Stimulated activated naive CD4-positive, alpha-beta T cell treated with Interleukin-2 at 50 U/mL for 16 hours (primary cell): ENCODE measurements around the gene CABCOCO1.
"Not testable (repeated sequence)": the region's sequence is repeated elsewhere in the genome, so short reads cannot be mapped to it uniquely, and the experiment has no call there.

Source experiments
- DNase-seq: peaks from one replicate; lab custom pipeline; 2025; lab: John Stamatoyannopoulos, UW

Gene CABCOCO1

GRCh38 chr10:61719475-61719874 is 56.7 kb downstream of the CABCOCO1 start:
- DNase-seq = not testable (repeated sequence)

GRCh38 chr10:61719906-61720305 is 57.2 kb downstream of the CABCOCO1 start:
- DNase-seq = no peak

- DNase-seq = no peak
Measured at GRCh38 chr10:61721431-61721830, 58.7 kb downstream of the CABCOCO1 start.

GRCh38 chr10:61725221-61725620 is 62.5 kb downstream of the CABCOCO1 start:
- DNase-seq = not testable (repeated sequence)

- no peak for DNase-seq
Measured at GRCh38 chr10:61729596-61729995, 66.9 kb downstream of the CABCOCO1 start.

GRCh38 chr10:61730671-61731070 is 67.9 kb downstream of the CABCOCO1 start:
- DNase-seq = no peak

- no peak for DNase-seq
Measured at GRCh38 chr10:61731638-61732037, 68.9 kb downstream of the CABCOCO1 start.

GRCh38 chr10:61732629-61733278 is 70.0 kb downstream of the CABCOCO1 start:
- no peak for DNase-seq

GRCh38 chr10:61733358-61733940 is 70.7 kb downstream of the CABCOCO1 start:
- DNase-seq = no peak

- DNase-seq = no peak
Measured at GRCh38 chr10:61735882-61736281, 73.2 kb downstream of the CABCOCO1 start.

GRCh38 chr10:61737455-61737854 is 74.7 kb downstream of the CABCOCO1 start:
- DNase-seq = not testable (repeated sequence)

GRCh38 chr10:61742812-61743211 is 80.1 kb downstream of the CABCOCO1 start:
- DNase-seq = no peak

GRCh38 chr10:61744469-61744868 is 81.7 kb downstream of the CABCOCO1 start:
- DNase-seq = no peak

GRCh38 chr10:61746377-61746776 is 83.6 kb downstream of the CABCOCO1 start:
- DNase-seq = no peak

- DNase-seq = no peak
Measured at GRCh38 chr10:61747307-61747706, 84.6 kb downstream of the CABCOCO1 start.

GRCh38 chr10:61749291-61749690 is 86.6 kb downstream of the CABCOCO1 start:
- DNase-seq = no peak

GRCh38 chr10:61750943-61751471 is 88.3 kb downstream of the CABCOCO1 start:
- peak; percentile 64 for DNase-seq

GRCh38 chr10:61751599-61751998 is 88.9 kb downstream of the CABCOCO1 start:
- DNase-seq = no peak

GRCh38 chr10:61752111-61753011 is 89.6 kb downstream of the CABCOCO1 start:
- no peak for DNase-seq

GRCh38 chr10:61753453-61753852 is 90.7 kb downstream of the CABCOCO1 start:
- DNase-seq = no peak

- DNase-seq = no peak
Measured at GRCh38 chr10:61754587-61755550, 92.1 kb downstream of the CABCOCO1 start.
